22Rv1 (cell line): ENCODE data around the gene SDHC.
"Not testable (repeated sequence)": the region's sequence is repeated elsewhere in the genome, so short reads cannot be mapped to it uniquely, and the experiment has no call there.

ENCODE experiments used
- ZFX ChIP-seq: fragments of 450-650 bp; IDR thresholded peaks from 2 replicates; pipeline ENCODE4 v1.6.1; 2017; ENCODE audit warnings: antibody characterized with exemption, borderline replicate concordance
- TF ChIP-seq, protein P1 (sequence below): fragments of 450-650 bp; IDR thresholded peaks from 2 replicates; pipeline ENCODE4 v1.5.1; 2017; ENCODE audit warnings: mild to moderate bottlenecking

DNA sequence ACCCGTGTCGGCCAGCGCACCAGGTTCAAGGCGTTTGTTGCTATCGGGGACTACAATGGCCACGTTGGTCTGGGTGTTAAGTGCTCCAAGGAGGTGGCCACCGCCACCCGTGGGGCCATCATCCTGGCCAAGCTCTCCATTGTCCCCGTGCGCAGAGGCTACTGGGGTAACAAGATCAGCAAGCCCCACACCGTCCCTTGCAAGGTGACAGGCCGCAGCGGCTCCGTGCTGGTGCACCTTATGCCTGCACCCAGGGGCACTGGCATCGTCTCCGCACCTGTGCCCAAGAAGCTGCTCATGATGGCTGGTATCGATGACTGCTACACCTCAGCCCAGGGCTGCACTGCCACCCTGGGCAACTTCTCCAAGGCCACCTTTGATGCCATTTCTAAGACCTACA, 92.4 kb downstream of the SDHC start:
- TF ChIP-seq, protein P1, sequence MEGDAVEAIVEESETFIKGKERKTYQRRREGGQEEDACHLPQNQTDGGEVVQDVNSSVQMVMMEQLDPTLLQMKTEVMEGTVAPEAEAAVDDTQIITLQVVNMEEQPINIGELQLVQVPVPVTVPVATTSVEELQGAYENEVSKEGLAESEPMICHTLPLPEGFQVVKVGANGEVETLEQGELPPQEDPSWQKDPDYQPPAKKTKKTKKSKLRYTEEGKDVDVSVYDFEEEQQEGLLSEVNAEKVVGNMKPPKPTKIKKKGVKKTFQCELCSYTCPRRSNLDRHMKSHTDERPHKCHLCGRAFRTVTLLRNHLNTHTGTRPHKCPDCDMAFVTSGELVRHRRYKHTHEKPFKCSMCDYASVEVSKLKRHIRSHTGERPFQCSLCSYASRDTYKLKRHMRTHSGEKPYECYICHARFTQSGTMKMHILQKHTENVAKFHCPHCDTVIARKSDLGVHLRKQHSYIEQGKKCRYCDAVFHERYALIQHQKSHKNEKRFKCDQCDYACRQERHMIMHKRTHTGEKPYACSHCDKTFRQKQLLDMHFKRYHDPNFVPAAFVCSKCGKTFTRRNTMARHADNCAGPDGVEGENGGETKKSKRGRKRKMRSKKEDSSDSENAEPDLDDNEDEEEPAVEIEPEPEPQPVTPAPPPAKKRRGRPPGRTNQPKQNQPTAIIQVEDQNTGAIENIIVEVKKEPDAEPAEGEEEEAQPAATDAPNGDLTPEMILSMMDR = not testable (repeated sequence)
- TF ChIP-seq ZFX = not testable (repeated sequence)
